IgD-negative memory B cell (primary cell): ENCODE data around the gene TXNL4B. TPM values are rescaled to one million over a fixed set of nuclear protein-coding genes. Genes with fewer than 3 reads are reported as not detected.
"Not testable (repeated sequence)": the region's sequence is repeated elsewhere in the genome, so short reads cannot be mapped to it uniquely, and the experiment has no call there.

Experiments used
- H3K27ac Mint-ChIP-seq, 3 donors: one replicate each; pipeline ENCODE4 v1.8.0; 2020 to 2022; ENCODE audit warnings: mild to moderate bottlenecking in 3 of 3, mixed read lengths in 3 of 3, moderate library complexity in 1 of 3
- H3K27me3 Mint-ChIP-seq: one replicate; pipeline ENCODE4 v1.8.0; 2021; ENCODE audit warnings: mixed read lengths
- H3K36me3 Mint-ChIP-seq: one replicate; pipeline ENCODE4 v1.8.0; 2020; ENCODE audit warnings: mild to moderate bottlenecking, mixed read lengths
- H3K4me1 Mint-ChIP-seq, 3 donors: one replicate each; pipeline ENCODE4 v1.8.0; 2020 to 2022; ENCODE audit warnings: mixed read lengths in 3 of 3, mild to moderate bottlenecking in 1 of 3
- H3K4me3 Mint-ChIP-seq, 4 donors: one replicate each; pipeline ENCODE4 v1.8.0; 2020 to 2022; ENCODE audit warnings: mild to moderate bottlenecking in 4 of 4, mixed read lengths in 4 of 4, moderate library complexity in 3 of 4
- H3K9me3 Mint-ChIP-seq, 3 donors: one replicate each; pipeline ENCODE4 v1.8.0; 2020 to 2021; ENCODE audit warnings: mixed read lengths in 3 of 3, mild to moderate bottlenecking in 1 of 3
- polyA plus RNA-seq: library from polyadenylated mRNA; unstranded; fragments of 300-500 nt; fragmentation: Illumina TruSeq; gene quantifications from one replicate; pipeline ENCODE4 v1.2.3, GENCODE V29; 2021

Gene TXNL4B
- polyA plus RNA-seq, 1 donor from 2014 or later: 15.3 TPM

- H3K36me3 Mint-ChIP-seq: peaks cover 2% of the 10 kb centered on the region
- H3K4me3 Mint-ChIP-seq: no peak overlapping the region
- H3K27ac Mint-ChIP-seq: no peak overlapping the region
- H3K4me1 Mint-ChIP-seq: no peaks in the 10 kb centered on the region
- H3K27me3 Mint-ChIP-seq: no peaks in the 10 kb centered on the region
- no peaks in the 10 kb centered on the region for H3K9me3 Mint-ChIP-seq
These were observed 20.7 kb downstream of the TXNL4B start for GRCh38 chr16:72072514-72073342.

- no peaks in the 10 kb centered on the region for H3K9me3 Mint-ChIP-seq
- no peak overlapping the region for H3K4me3 Mint-ChIP-seq
- H3K27ac Mint-ChIP-seq: no peak overlapping the region
These were observed 24.5 kb downstream of the TXNL4B start for GRCh38 chr16:72068930-72069329.

GRCh38 chr16:72066747-72067146, 26.7 kb downstream of the TXNL4B start:
- Mint-ChIP-seq H3K36me3 (peaks cover 3% of the 10 kb centered on the region), H3K27ac (no peak overlapping the region), H3K4me1 (no peaks in the 10 kb centered on the region), H3K4me3 (no peak overlapping the region), H3K27me3 (no peaks in the 10 kb centered on the region), H3K9me3 (no peaks in the 10 kb centered on the region)

More at GRCh38 chr16:72068930-72069329, 24.5 kb downstream of the TXNL4B start:
- H3K27me3 Mint-ChIP-seq: no peaks in the 10 kb centered on the region
- H3K36me3 Mint-ChIP-seq: peaks cover 3% of the 10 kb centered on the region
- no peaks in the 10 kb centered on the region for H3K4me1 Mint-ChIP-seq

- no peaks in the 10 kb centered on the region for H3K27me3 Mint-ChIP-seq
- no peaks in the 10 kb centered on the region for H3K9me3 Mint-ChIP-seq
- H3K27ac Mint-ChIP-seq: no peak overlapping the region
- no peaks in the 10 kb centered on the region for H3K4me1 Mint-ChIP-seq
- H3K36me3 Mint-ChIP-seq: peaks cover 4% of the 10 kb centered on the region
- H3K4me3 Mint-ChIP-seq: no peak overlapping the region
These were observed 29.0 kb downstream of the TXNL4B start for GRCh38 chr16:72064361-72064894.

- Mint-ChIP-seq H3K27ac (no peak overlapping the region), H3K4me3 (no peak overlapping the region), H3K36me3 (peaks cover 4% of the 10 kb centered on the region), H3K27me3 (no peaks in the 10 kb centered on the region), H3K9me3 (no peaks in the 10 kb centered on the region), H3K4me1 (no peaks in the 10 kb centered on the region)
These were observed 31.9 kb downstream of the TXNL4B start for GRCh38 chr16:72061564-72061963.

- no peak overlapping the region for H3K27ac Mint-ChIP-seq
- peaks cover 2% of the 10 kb centered on the region for H3K27me3 Mint-ChIP-seq
- no peaks in the 10 kb centered on the region for H3K9me3 Mint-ChIP-seq
- peaks cover 4% of the 10 kb centered on the region for H3K36me3 Mint-ChIP-seq
- no peaks in the 10 kb centered on the region for H3K4me1 Mint-ChIP-seq
- H3K4me3 Mint-ChIP-seq: no peak overlapping the region
These were observed 33.0 kb downstream of the TXNL4B start for GRCh38 chr16:72060405-72060804.

- H3K27me3 Mint-ChIP-seq, H3K36me3 Mint-ChIP-seq, H3K9me3 Mint-ChIP-seq, H3K27ac Mint-ChIP-seq, H3K4me3 Mint-ChIP-seq, H3K4me1 Mint-ChIP-seq: not testable (repeated sequence)
These were observed 34.4 kb downstream of the TXNL4B start for GRCh38 chr16:72059060-72059459.

- not testable (repeated sequence) for H3K27ac Mint-ChIP-seq, H3K9me3 Mint-ChIP-seq, H3K4me3 Mint-ChIP-seq, H3K27me3 Mint-ChIP-seq, H3K4me1 Mint-ChIP-seq, H3K36me3 Mint-ChIP-seq
These were observed 36.1 kb downstream of the TXNL4B start for GRCh38 chr16:72057313-72057712.

GRCh38 chr16:72055911-72056310, 37.5 kb downstream of the TXNL4B start:
- peak overlapping the region in 1 of 3 donors; percentile 23 for H3K27ac Mint-ChIP-seq
- peaks cover 7% of the 10 kb centered on the region for H3K36me3 Mint-ChIP-seq
- peaks cover 2% of the 10 kb centered on the region for H3K27me3 Mint-ChIP-seq
- H3K4me1 Mint-ChIP-seq: no peaks in the 10 kb centered on the region
- H3K9me3 Mint-ChIP-seq: peaks cover 0 to 2% (median 0%) of the 10 kb centered on the region in 3 donors
- no peak overlapping the region for H3K4me3 Mint-ChIP-seq

GRCh38 chr16:72054254-72054847, 39.1 kb downstream of the TXNL4B start, which contains the start of gene HP:
Gene HP, plus strand, starts transcription at chr16:72054505. Its CDS starts 148 bp downstream, at chr16:72054653.
- H3K4me3 Mint-ChIP-seq, H3K27ac Mint-ChIP-seq, H3K36me3 Mint-ChIP-seq: not testable (repeated sequence)

GRCh38 chr16:72051818-72052217, 41.6 kb downstream of the TXNL4B start:
- no peaks in the 10 kb centered on the region for H3K4me1 Mint-ChIP-seq
- no peak overlapping the region for H3K4me3 Mint-ChIP-seq
- peaks cover 8% of the 10 kb centered on the region for H3K36me3 Mint-ChIP-seq
- peaks cover 2% of the 10 kb centered on the region for H3K27me3 Mint-ChIP-seq
- peaks cover 6 to 19% (median 6%) of the 10 kb centered on the region in 3 donors for H3K9me3 Mint-ChIP-seq
- H3K27ac Mint-ChIP-seq: no peak overlapping the region

More at GRCh38 chr16:72054254-72054847, 39.1 kb downstream of the TXNL4B start, which contains the start of gene HP:
- H3K27me3 Mint-ChIP-seq, H3K4me1 Mint-ChIP-seq: not testable (repeated sequence)
- H3K9me3 Mint-ChIP-seq: peaks cover 2 to 12% (median 6%) of the 10 kb centered on the region in 3 donors

GRCh38 chr16:72050769-72051464, 42.5 kb downstream of the TXNL4B start:
- H3K4me1 Mint-ChIP-seq: no peaks in the 10 kb centered on the region
- no peak overlapping the region for H3K4me3 Mint-ChIP-seq
- H3K9me3 Mint-ChIP-seq: peaks cover 6 to 19% (median 6%) of the 10 kb centered on the region in 3 donors
- peaks cover 8% of the 10 kb centered on the region for H3K36me3 Mint-ChIP-seq
- no peak overlapping the region for H3K27ac Mint-ChIP-seq
- no peaks in the 10 kb centered on the region for H3K27me3 Mint-ChIP-seq

GRCh38 chr16:72049110-72049509, 44.3 kb downstream of the TXNL4B start:
- Mint-ChIP-seq H3K27me3 (no peaks in the 10 kb centered on the region), H3K4me1 (no peaks in the 10 kb centered on the region), H3K9me3 (peaks cover 6 to 19% (median 6%) of the 10 kb centered on the region in 3 donors), H3K4me3 (no peak overlapping the region), H3K27ac (no peak overlapping the region), H3K36me3 (peaks cover 13% of the 10 kb centered on the region)

GRCh38 chr16:72044825-72045359, 48.5 kb downstream of the TXNL4B start:
- H3K27me3 Mint-ChIP-seq: no peaks in the 10 kb centered on the region
- H3K4me1 Mint-ChIP-seq: no peaks in the 10 kb centered on the region
- peaks cover 12% of the 10 kb centered on the region for H3K36me3 Mint-ChIP-seq
- H3K9me3 Mint-ChIP-seq: peaks cover under 1 to 13% (median 4%) of the 10 kb centered on the region in 3 donors
- H3K4me3 Mint-ChIP-seq: no peak overlapping the region
- peak overlapping the region in 1 of 3 donors; percentile 57 for H3K27ac Mint-ChIP-seq

- Mint-ChIP-seq H3K36me3 (peaks cover 12% of the 10 kb centered on the region), H3K9me3 (peaks cover 0 to 9% (median 4%) of the 10 kb centered on the region in 3 donors), H3K27me3 (no peaks in the 10 kb centered on the region), H3K4me1 (no peaks in the 10 kb centered on the region), H3K4me3 (no peak overlapping the region), H3K27ac (no peak overlapping the region)
These were observed 49.1 kb downstream of the TXNL4B start for GRCh38 chr16:72044296-72044695.
